ENCODE measurements around the gene SERPINA4. TPM values are rescaled to one million over a fixed set of nuclear protein-coding genes. Genes with fewer than 3 reads are reported as not detected.

The SERPINA4 gene
- total RNA-seq, 1 donor from 2014 or later, result not detected

DNA sequence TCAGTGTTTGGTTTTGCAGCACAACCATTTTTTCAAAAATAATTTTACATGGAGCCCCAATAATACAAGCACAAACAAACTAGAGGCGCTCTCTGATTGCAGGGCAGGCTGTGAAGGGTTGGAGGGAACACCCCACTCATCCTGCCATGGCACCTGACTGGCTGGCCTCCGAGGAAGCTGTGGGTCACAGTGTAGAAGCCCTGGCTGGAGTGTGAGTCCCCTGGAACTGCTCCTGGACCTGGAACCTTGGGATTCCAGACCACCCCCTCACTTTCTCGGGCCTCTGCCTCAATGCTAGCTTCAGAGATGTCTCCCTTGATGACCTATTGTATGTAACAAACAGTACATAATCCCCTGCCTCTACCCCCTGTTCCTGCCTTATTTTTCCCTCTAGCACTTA is 37.1 kb upstream of the SERPINA4 start:
- Histone ChIP-seq H3K36me3 (ENCODE audit: control insufficient read depth in 3 of 3, insufficient read depth in 3 of 3, low read length in 3 of 3) (no peaks in the 10 kb centered on the region), H3K27me3 (ENCODE audit: control insufficient read depth in 3 of 3, insufficient read depth in 3 of 3, low read length in 3 of 3) (peaks cover 0 to 7% (median 0%) of the 10 kb centered on the region in 3 donors), H3K9me3 (ENCODE audit: control insufficient read depth in 3 of 3, low read length in 3 of 3) (peaks cover 0 to 2% (median 2%) of the 10 kb centered on the region in 3 donors), H3K27ac (ENCODE audit: low read depth, low read length) (no peak overlapping the region), H3K4me1 (ENCODE audit: control insufficient read depth in 3 of 3, insufficient read depth in 3 of 3, low read length in 3 of 3) (no peaks in the 10 kb centered on the region), H3K4me3 (ENCODE audit: low read length in 3 of 3) (no peak overlapping the region), H3K9ac (ENCODE audit: low read depth in 1 of 3, low read length in 3 of 3) (no peak overlapping the region)

DNA sequence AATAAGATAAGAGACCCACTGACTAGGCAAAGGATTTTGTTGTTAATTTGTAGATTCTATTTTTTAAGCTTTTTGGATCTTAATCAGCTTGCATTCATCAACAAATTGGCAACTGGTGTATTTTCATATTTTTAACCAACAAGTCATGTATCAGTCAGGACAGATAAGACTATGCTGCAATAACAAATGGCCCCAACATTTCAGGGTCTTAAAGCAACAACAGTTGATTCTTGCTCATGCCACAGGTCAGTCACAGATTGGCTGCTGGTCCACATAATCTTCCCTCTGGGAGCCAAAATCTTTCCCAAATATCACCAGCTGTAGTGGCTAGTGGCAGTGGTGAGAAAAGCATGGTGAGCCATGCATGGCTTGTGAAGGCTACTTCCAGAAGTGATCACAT is 30.1 kb upstream of the SERPINA4 start:
- H3K4me3 ChIP-seq (ENCODE audit: low read length in 3 of 3), result no peak overlapping the region
- no peaks in the 10 kb centered on the region for H3K36me3 ChIP-seq (ENCODE audit: control insufficient read depth in 3 of 3, insufficient read depth in 3 of 3, low read length in 3 of 3)
- no peaks in the 10 kb centered on the region for H3K4me1 ChIP-seq (ENCODE audit: control insufficient read depth in 3 of 3, insufficient read depth in 3 of 3, low read length in 3 of 3)
- peaks cover 0 to 8% (median 3%) of the 10 kb centered on the region in 3 donors for H3K27me3 ChIP-seq (ENCODE audit: control insufficient read depth in 3 of 3, insufficient read depth in 3 of 3, low read length in 3 of 3)
- no peak overlapping the region for H3K9ac ChIP-seq (ENCODE audit: low read depth in 1 of 3, low read length in 3 of 3)
- peaks cover 0 to 5% (median 2%) of the 10 kb centered on the region in 3 donors for H3K9me3 ChIP-seq (ENCODE audit: control insufficient read depth in 3 of 3, low read length in 3 of 3)
- H3K27ac ChIP-seq (ENCODE audit: low read depth, low read length), result no peak overlapping the region

DNA sequence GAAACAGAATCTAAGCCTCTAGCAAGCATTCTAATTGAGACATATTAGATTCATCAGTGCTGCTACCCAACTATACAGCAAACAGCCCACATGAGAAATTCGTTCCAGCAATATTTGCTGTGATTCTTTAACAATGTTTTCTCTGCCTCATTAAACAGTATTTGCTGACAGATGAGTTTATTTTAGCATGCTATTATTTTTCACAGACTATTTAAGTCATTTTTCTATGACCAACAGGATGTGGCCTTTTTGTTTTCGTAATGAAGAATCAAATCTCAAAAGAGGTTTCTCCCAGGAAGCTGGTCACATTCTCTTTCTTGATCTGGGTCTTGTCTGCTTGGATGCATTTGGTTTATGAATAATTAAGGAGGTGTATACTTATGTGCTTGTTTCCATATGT is 28.8 kb upstream of the SERPINA4 start:
- Histone ChIP-seq H3K4me1 (ENCODE audit: control insufficient read depth in 3 of 3, insufficient read depth in 3 of 3, low read length in 3 of 3) (no peaks in the 10 kb centered on the region), H3K27me3 (ENCODE audit: control insufficient read depth in 3 of 3, insufficient read depth in 3 of 3, low read length in 3 of 3) (peaks cover 0 to 8% (median 3%) of the 10 kb centered on the region in 3 donors)

DNA sequence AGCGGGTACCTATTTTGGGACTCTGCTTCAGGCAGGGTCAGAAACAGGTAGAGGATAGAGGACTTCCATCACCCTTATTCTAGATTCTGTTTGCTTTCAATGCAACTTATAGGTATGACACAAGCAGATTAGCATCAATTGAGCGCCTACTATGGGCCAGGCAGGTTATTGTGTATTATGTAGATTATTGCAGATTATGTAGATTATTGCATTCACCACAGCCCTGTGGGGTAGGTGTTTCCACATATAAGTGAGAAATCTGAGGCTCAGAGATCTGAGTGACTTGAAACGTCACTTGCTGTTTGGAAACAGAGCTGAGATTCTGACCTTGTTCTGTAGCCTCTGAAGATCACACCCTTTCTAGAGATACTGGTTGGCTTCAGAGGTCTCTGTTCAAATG is 25.7 kb upstream of the SERPINA4 start:
- H3K36me3 ChIP-seq (ENCODE audit: control insufficient read depth in 3 of 3, insufficient read depth in 3 of 3, low read length in 3 of 3), result no peaks in the 10 kb centered on the region

More for the DNA sequence above, 28.8 kb upstream of the SERPINA4 start:
- Histone ChIP-seq H3K36me3 (ENCODE audit: control insufficient read depth in 3 of 3, insufficient read depth in 3 of 3, low read length in 3 of 3) (no peaks in the 10 kb centered on the region), H3K4me3 (ENCODE audit: low read length in 3 of 3) (no peak overlapping the region), H3K9me3 (ENCODE audit: control insufficient read depth in 3 of 3, low read length in 3 of 3) (peaks cover 0 to 2% (median 0%) of the 10 kb centered on the region in 3 donors), H3K9ac (ENCODE audit: low read depth in 1 of 3, low read length in 3 of 3) (no peak overlapping the region), H3K27ac (ENCODE audit: low read depth, low read length) (no peak overlapping the region)

DNA sequence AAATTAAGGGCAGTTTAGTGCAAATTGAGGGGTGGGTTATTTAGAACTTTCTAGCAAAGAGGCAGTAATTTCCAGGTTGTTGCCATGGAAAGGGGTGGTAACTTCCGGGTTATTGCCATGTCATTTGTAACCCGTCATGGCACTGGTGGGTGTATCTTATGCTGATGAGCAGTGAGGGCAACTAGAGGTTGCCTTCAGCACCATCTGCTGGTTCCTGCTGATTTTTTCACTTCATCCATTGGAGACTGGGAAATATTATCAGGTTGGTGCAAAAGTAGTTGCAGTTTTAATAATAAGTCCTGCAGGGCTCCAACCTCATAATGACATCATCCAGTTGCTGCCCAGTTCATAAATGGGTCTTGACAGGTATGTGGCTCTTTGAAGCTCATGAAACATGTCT is 24.4 kb upstream of the SERPINA4 start:
- no peaks in the 10 kb centered on the region for H3K4me1 ChIP-seq (ENCODE audit: control insufficient read depth in 3 of 3, insufficient read depth in 3 of 3, low read length in 3 of 3)
- H3K36me3 ChIP-seq (ENCODE audit: control insufficient read depth in 3 of 3, insufficient read depth in 3 of 3, low read length in 3 of 3), result no peaks in the 10 kb centered on the region
- no peak overlapping the region for H3K9ac ChIP-seq (ENCODE audit: low read depth in 1 of 3, low read length in 3 of 3)
- no peak overlapping the region for H3K4me3 ChIP-seq (ENCODE audit: low read length in 3 of 3)
- H3K27me3 ChIP-seq (ENCODE audit: control insufficient read depth in 3 of 3, insufficient read depth in 3 of 3, low read length in 3 of 3), result peaks cover 0 to 12% (median 8%) of the 10 kb centered on the region in 3 donors
- H3K27ac ChIP-seq (ENCODE audit: low read depth, low read length), result no peak overlapping the region
- H3K9me3 ChIP-seq (ENCODE audit: control insufficient read depth in 3 of 3, low read length in 3 of 3), result no peaks in the 10 kb centered on the region

More for the DNA sequence above, 25.7 kb upstream of the SERPINA4 start:
- H3K27me3 ChIP-seq (ENCODE audit: control insufficient read depth in 3 of 3, insufficient read depth in 3 of 3, low read length in 3 of 3), result peaks cover 0 to 12% (median 8%) of the 10 kb centered on the region in 3 donors
- H3K9ac ChIP-seq (ENCODE audit: low read depth in 1 of 3, low read length in 3 of 3), result no peak overlapping the region
- no peak overlapping the region for H3K4me3 ChIP-seq (ENCODE audit: low read length in 3 of 3)
- no peak overlapping the region for H3K27ac ChIP-seq (ENCODE audit: low read depth, low read length)
- H3K4me1 ChIP-seq (ENCODE audit: control insufficient read depth in 3 of 3, insufficient read depth in 3 of 3, low read length in 3 of 3), result no peaks in the 10 kb centered on the region
- H3K9me3 ChIP-seq (ENCODE audit: control insufficient read depth in 3 of 3, low read length in 3 of 3), result peaks cover 0 to 2% (median 0%) of the 10 kb centered on the region in 3 donors

DNA sequence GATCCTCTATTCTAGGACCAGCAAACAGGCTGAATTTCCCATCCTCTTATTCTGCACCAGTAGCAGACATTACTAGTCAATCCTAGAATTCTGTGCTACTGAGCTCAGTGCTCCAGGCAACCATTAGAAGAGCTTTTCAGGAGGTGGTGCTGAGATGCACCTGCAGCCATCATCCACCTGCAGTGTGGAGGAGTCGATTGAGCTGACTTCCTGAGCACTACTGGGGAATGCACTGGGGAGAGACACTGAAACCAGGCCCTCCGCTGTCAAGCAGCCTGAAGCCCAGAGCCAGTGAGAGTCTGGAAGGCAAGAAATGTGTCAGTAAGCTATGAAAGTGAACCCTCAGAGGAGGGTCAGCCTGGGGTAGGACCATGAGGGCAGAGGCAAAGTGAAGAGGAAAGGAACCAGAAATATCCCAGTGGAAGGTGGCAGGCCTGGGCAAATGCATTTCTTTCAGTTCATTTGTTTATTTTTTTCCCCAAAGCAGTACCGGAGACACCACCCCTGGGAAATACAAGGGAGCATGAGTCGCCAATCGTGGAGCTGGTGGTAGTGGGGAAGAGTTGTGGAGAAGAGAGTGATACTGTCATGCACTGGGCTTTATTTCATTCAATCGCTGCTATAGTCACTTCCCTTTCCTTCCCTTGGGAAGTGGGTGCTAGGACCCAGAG is 23.0 kb upstream of the SERPINA4 start:
- H3K36me3 ChIP-seq (ENCODE audit: control insufficient read depth in 3 of 3, insufficient read depth in 3 of 3, low read length in 3 of 3), result no peaks in the 10 kb centered on the region
- H3K27me3 ChIP-seq (ENCODE audit: control insufficient read depth in 3 of 3, insufficient read depth in 3 of 3, low read length in 3 of 3), result peaks cover 0 to 12% (median 8%) of the 10 kb centered on the region in 3 donors
- H3K9ac ChIP-seq (ENCODE audit: low read depth in 1 of 3, low read length in 3 of 3), result no peak overlapping the region
- no peak overlapping the region for H3K27ac ChIP-seq (ENCODE audit: low read depth, low read length)
- no peak overlapping the region for H3K4me3 ChIP-seq (ENCODE audit: low read length in 3 of 3)
- no peaks in the 10 kb centered on the region for H3K4me1 ChIP-seq (ENCODE audit: control insufficient read depth in 3 of 3, insufficient read depth in 3 of 3, low read length in 3 of 3)
- H3K9me3 ChIP-seq (ENCODE audit: control insufficient read depth in 3 of 3, low read length in 3 of 3), result no peaks in the 10 kb centered on the region

DNA sequence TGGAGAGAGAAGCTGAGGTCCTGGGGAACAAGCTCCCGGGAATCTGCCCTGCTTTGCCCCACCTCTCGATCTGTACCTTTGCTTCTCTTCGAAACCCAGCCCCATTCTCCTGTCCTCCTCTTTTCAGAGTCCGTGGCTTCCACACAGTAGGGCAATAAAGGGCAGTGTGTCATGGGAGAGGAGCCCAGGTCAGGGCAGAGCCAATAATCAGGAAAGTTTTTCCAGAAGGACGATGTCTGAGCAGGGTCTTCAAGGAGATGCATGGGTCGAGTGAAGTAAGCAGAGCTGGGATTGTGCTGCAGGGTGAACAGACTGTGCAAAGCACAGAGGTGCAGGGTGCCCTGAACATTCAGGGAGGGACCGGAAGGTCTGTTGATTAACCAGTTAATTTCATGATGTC is 22.1 kb upstream of the SERPINA4 start:
- H3K27me3 ChIP-seq (ENCODE audit: control insufficient read depth in 3 of 3, insufficient read depth in 3 of 3, low read length in 3 of 3), result peaks cover 0 to 15% (median 8%) of the 10 kb centered on the region in 3 donors
- no peaks in the 10 kb centered on the region for H3K9me3 ChIP-seq (ENCODE audit: control insufficient read depth in 3 of 3, low read length in 3 of 3)
- no peaks in the 10 kb centered on the region for H3K4me1 ChIP-seq (ENCODE audit: control insufficient read depth in 3 of 3, insufficient read depth in 3 of 3, low read length in 3 of 3)
- H3K27ac ChIP-seq (ENCODE audit: low read depth, low read length), result no peak overlapping the region
- H3K4me3 ChIP-seq (ENCODE audit: low read length in 3 of 3), result no peak overlapping the region
- no peaks in the 10 kb centered on the region for H3K36me3 ChIP-seq (ENCODE audit: control insufficient read depth in 3 of 3, insufficient read depth in 3 of 3, low read length in 3 of 3)
- H3K9ac ChIP-seq (ENCODE audit: low read depth in 1 of 3, low read length in 3 of 3), result no peak overlapping the region

DNA sequence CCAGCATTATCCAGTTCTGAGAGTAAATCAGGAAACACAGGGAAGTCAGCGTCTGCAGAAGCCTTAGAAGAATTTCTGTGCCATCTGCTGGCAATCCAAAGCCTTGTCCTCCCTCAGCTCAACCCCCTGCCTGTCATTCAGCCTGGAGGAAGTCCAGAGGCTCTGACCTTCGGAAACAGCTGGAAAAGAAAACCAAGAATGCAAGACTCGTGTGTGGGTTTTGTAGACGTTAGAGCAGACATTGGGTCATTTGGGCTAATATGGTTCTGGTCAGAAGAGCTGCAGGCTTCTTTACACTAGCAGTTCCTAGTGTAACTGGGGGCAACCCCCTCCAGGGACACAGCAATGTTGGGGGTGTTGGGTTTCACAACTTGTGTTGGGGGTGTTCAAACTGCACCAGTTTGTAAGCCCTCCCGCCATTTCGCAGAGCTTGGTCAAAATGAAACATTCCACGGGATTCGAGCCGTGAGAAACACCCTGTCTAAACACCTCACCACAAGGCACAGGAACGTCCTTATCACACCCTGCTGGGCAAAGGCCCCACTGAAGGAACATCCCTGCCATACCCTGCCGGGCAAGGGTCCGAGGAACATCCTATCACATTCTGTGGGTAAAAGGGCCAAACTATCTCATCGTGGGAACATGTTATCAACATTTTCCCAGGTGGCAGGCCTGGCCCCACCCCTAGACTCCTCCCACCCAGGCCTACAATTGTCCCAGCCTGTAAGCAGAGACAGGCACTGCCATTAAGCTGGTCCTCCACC is 21.0 kb upstream of the SERPINA4 start:
- no peaks in the 10 kb centered on the region for H3K4me1 ChIP-seq (ENCODE audit: control insufficient read depth in 3 of 3, insufficient read depth in 3 of 3, low read length in 3 of 3)
- H3K27ac ChIP-seq (ENCODE audit: low read depth, low read length), result no peak overlapping the region
- peaks cover 0 to 15% (median 5%) of the 10 kb centered on the region in 3 donors for H3K27me3 ChIP-seq (ENCODE audit: control insufficient read depth in 3 of 3, insufficient read depth in 3 of 3, low read length in 3 of 3)
- H3K4me3 ChIP-seq (ENCODE audit: low read length in 3 of 3), result no peak overlapping the region
- H3K9me3 ChIP-seq (ENCODE audit: control insufficient read depth in 3 of 3, low read length in 3 of 3), result no peaks in the 10 kb centered on the region
- no peaks in the 10 kb centered on the region for H3K36me3 ChIP-seq (ENCODE audit: control insufficient read depth in 3 of 3, insufficient read depth in 3 of 3, low read length in 3 of 3)
- no peak overlapping the region for H3K9ac ChIP-seq (ENCODE audit: low read depth in 1 of 3, low read length in 3 of 3)

DNA sequence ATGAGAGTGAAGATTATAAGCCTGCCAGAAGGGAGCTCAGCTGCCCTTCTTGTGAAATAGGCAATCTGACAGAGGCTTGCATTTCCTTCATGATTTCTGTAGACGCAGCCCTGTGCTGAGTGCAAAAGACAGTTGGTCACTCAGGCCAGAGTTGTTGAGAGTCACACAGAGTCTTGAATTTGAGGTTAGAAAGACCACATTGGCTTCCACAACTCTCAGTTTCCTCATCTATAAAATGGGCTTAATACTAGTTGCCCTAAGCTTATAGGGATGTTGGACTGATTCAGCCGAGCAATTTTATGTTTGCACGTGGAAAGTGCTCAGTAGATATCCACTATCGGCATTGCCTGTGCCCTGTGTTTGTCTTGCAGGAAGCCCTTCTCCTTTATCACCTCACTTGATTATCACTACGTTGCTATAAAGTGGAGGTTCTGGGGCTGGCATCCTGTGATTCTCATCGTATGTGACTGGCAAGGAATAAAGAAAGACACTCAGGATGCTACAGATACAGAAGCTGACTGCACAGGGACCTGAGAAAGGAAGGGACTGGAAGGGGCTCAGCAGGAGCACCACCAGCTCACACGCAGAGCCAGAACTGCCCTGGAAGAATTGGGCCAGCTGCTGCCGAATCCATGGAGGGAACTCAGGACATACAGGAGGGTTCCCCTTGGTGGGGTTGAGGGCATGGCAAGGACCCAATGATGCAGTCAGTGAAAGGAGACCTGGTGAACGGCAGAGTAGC is 19.8 kb upstream of the SERPINA4 start:
- no peaks in the 10 kb centered on the region for H3K36me3 ChIP-seq (ENCODE audit: control insufficient read depth in 3 of 3, insufficient read depth in 3 of 3, low read length in 3 of 3)
- H3K9ac ChIP-seq (ENCODE audit: low read depth in 1 of 3, low read length in 3 of 3), result no peak overlapping the region
- no peak overlapping the region for H3K4me3 ChIP-seq (ENCODE audit: low read length in 3 of 3)
- H3K27me3 ChIP-seq (ENCODE audit: control insufficient read depth in 3 of 3, insufficient read depth in 3 of 3, low read length in 3 of 3), result peaks cover 0 to 16% (median 6%) of the 10 kb centered on the region in 3 donors
- no peaks in the 10 kb centered on the region for H3K4me1 ChIP-seq (ENCODE audit: control insufficient read depth in 3 of 3, insufficient read depth in 3 of 3, low read length in 3 of 3)
- H3K9me3 ChIP-seq (ENCODE audit: control insufficient read depth in 3 of 3, low read length in 3 of 3), result peaks cover 0 to 2% (median 0%) of the 10 kb centered on the region in 3 donors
- no peak overlapping the region for H3K27ac ChIP-seq (ENCODE audit: low read depth, low read length)
